Thymus (tissue), 11 donors: ENCODE measurements around the gene XNDC1N. TPM values are rescaled to one million over a fixed set of nuclear protein-coding genes. Genes with fewer than 3 reads are reported as not detected.

Experiments
- DNase-seq, 9 donors: peaks; one replicate each; pipeline ENCODE4 v3.0.0-alpha.2; 2013; ENCODE audit warnings: low spot score in 9 of 9, low read depth in 6 of 9, missing footprints in 1 of 9
- H3K27ac ChIP-seq, 2 donors: one replicate each; pipeline ENCODE4 v1.5.1; 2013; ENCODE audit warnings: control low read depth in 1 of 2, low read depth in 1 of 2, low read length in 1 of 2, mild to moderate bottlenecking in 1 of 2, moderate library complexity in 1 of 2
- H3K27me3 ChIP-seq, 2 donors: one replicate each; pipeline ENCODE4 v1.5.1; 2013; ENCODE audit warnings: low read length in 1 of 2; ENCODE audit not compliant: control insufficient read depth in 2 of 2, insufficient read depth in 1 of 2
- H3K36me3 ChIP-seq, 2 donors: one replicate each; pipeline ENCODE4 v1.5.1; 2013; ENCODE audit warnings: low read length in 1 of 2, mild to moderate bottlenecking in 1 of 2, moderate library complexity in 1 of 2; ENCODE audit not compliant: control insufficient read depth in 2 of 2, insufficient read depth in 2 of 2
- H3K4me1 ChIP-seq, 2 donors: one replicate each; pipeline ENCODE4 v1.5.1; 2013; ENCODE audit warnings: low read length in 2 of 2; ENCODE audit not compliant: control insufficient read depth in 2 of 2, insufficient read depth in 2 of 2
- H3K4me3 ChIP-seq, 2 donors: one replicate each; pipeline ENCODE4 v1.5.1; 2013; ENCODE audit warnings: low read length in 2 of 2, control low read depth in 1 of 2, mild to moderate bottlenecking in 1 of 2
- H3K9me3 ChIP-seq, 2 donors: one replicate each; pipeline ENCODE4 v1.5.1; 2013; ENCODE audit warnings: low read length in 1 of 2, mild to moderate bottlenecking in 1 of 2; ENCODE audit not compliant: control insufficient read depth in 2 of 2, insufficient read depth in 1 of 2
- WGBS: extraction: QIAGEN DNeasy Blood & Tissue Kit; methylation state at CpG from one replicate; pipeline ENCODE4 v1.1.7; 2013; 5-methylcytosine and 5-hydroxymethylcytosine counted together
- polyA plus RNA-seq: library from polyadenylated mRNA; stranded (reverse); fragments of 200-250 nt; gene quantifications from one replicate; pipeline ENCODE4 v1.2.3, GENCODE V29; 2013
- total RNA-seq: library from RNA; stranded (reverse); fragments of 120-200 nt; gene quantifications from one replicate; pipeline ENCODE4 v1.2.4, GENCODE V29; 2013
- donor health status: healthy.

The XNDC1N gene
- total and polyA plus RNA-seq, 2 donors = 3.0 to 6.9 TPM

DNA sequence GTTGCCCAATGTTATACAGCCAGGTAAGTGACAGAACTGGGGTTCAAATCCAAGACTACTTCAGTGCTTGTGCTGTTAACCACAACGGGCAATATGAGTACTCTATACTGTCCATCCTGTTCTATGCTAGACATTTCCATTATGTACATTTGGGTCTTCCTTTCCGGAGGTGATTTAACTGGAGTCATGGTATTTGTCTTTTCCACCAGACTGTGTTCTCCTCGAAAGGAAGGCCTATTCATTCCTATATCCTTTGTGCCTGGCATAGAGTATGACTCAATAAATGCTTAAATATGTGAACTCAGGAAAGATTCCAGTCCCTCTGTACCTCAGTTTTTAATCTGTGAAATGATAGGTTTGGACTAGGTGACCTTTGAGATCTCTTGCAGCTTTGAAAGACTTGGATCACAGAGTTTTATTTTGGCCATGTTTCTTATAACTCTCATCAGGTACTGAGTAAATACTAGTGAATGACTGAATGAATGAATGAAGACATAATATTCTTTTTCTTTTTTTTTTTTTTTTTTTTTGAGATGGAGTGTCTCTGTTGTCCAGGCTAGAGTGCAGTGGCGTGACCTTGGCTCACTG lies 7.0 kb upstream of the XNDC1N start:
- H3K4me3 ChIP-seq = no peak overlapping the region
- H3K27me3 ChIP-seq = no peaks in the 10 kb centered on the region
- WGBS = 98% methylated on average over 4 of the region's 4 CpGs
- no peaks in the 10 kb centered on the region for H3K4me1 ChIP-seq
- no peaks in the 10 kb centered on the region for H3K9me3 ChIP-seq
- H3K36me3 ChIP-seq = no peaks in the 10 kb centered on the region
- H3K27ac ChIP-seq = no peak overlapping the region
- no peak for DNase-seq

DNA sequence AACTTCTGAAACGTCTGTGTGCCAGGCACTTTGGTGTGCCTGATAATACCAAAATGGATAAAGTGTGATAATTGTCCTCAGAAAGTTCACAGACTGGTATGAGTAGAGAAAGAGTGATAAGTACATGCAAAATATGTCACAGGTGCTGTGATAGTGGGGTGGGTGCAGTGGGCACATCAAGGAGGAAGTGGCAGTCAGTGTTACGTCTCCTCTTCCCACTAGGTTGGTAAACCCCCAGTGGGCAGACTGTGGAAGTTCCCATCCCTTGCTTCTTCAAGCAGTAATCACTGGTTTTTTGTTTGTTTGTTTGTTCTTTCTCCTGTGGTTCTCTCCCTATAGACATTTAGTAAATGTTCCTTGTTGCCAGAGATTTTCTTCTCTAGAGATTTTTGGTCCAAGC lies 5.8 kb upstream of the XNDC1N start:
- DNase-seq = peak in 2 of 9 donors; percentile 3 to 6
- Histone ChIP-seq H3K27ac (no peak overlapping the region), H3K4me1 (peaks cover 6 to 10% of the 10 kb centered on the region in 2 donors), H3K36me3 (no peaks in the 10 kb centered on the region), H3K27me3 (no peaks in the 10 kb centered on the region), H3K4me3 (no peak overlapping the region), H3K9me3 (no peaks in the 10 kb centered on the region)
- WGBS = 46% methylated on average over 2 of the region's 2 CpGs

- WGBS = 98% methylated on average over 4 of the region's 4 CpGs
- H3K27me3 ChIP-seq = no peaks in the 10 kb centered on the region
- no peaks in the 10 kb centered on the region for H3K36me3 ChIP-seq
- H3K4me3 ChIP-seq = no peak overlapping the region
- H3K27ac ChIP-seq = no peak overlapping the region
- no peaks in the 10 kb centered on the region for H3K9me3 ChIP-seq
- no peak for DNase-seq
- peaks cover 6 to 11% of the 10 kb centered on the region in 2 donors for H3K4me1 ChIP-seq
Observed at GRCh38 chr11:71933141-71933933, 4.9 kb upstream of the XNDC1N start.

- H3K27me3 ChIP-seq = no peaks in the 10 kb centered on the region
- H3K4me3 ChIP-seq = no peak overlapping the region
- no peak overlapping the region for H3K27ac ChIP-seq
- DNase-seq = no peak
- no peaks in the 10 kb centered on the region for H3K36me3 ChIP-seq
- 90% methylated on average over 2 of the region's 2 CpGs for WGBS
- peaks cover 9 to 20% of the 10 kb centered on the region in 2 donors for H3K4me1 ChIP-seq
- H3K9me3 ChIP-seq = no peaks in the 10 kb centered on the region
Observed at GRCh38 chr11:71931245-71931602, 2.8 kb upstream of the XNDC1N start.

- H3K27ac ChIP-seq = no peak overlapping the region
- no peaks in the 10 kb centered on the region for H3K36me3 ChIP-seq
- DNase-seq = no peak
- H3K9me3 ChIP-seq = no peaks in the 10 kb centered on the region
- H3K27me3 ChIP-seq = no peaks in the 10 kb centered on the region
- WGBS = 77% methylated on average over 11 of the region's 11 CpGs
- peaks cover 9 to 20% of the 10 kb centered on the region in 2 donors for H3K4me1 ChIP-seq
- no peak overlapping the region for H3K4me3 ChIP-seq
Observed at GRCh38 chr11:71930556-71931244, 2.3 kb upstream of the XNDC1N start.

DNA sequence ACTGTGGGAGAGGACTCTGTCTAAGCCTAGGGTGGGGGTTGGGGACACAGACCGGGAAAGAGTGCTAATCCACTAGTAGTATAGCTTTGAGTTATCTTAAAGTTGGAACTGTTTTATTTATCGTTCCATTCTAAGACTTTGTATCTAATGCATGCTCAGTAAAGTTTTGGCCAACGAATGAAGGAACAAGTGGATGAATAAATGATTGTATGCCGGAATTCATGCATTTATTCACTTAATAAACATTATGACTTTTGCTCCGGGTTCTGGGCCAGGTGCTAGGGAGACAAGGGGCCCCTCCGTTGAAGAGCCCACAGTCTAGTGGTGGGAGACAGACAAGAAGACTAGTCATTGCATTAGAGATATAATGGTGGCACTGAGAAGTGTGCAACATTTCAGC lies 1.1 kb upstream of the XNDC1N start:
- no peak overlapping the region for H3K27ac ChIP-seq
- H3K9me3 ChIP-seq = no peaks in the 10 kb centered on the region
- WGBS = 13% methylated on average over 6 of the region's 6 CpGs
- H3K4me1 ChIP-seq = peaks cover 9 to 20% of the 10 kb centered on the region in 2 donors
- peaks cover 0 to 6% of the 10 kb centered on the region in 2 donors for H3K36me3 ChIP-seq
- peak overlapping the region; percentile 92 to 97 for H3K4me3 ChIP-seq
- H3K27me3 ChIP-seq = no peaks in the 10 kb centered on the region
- DNase-seq = no peak

DNA sequence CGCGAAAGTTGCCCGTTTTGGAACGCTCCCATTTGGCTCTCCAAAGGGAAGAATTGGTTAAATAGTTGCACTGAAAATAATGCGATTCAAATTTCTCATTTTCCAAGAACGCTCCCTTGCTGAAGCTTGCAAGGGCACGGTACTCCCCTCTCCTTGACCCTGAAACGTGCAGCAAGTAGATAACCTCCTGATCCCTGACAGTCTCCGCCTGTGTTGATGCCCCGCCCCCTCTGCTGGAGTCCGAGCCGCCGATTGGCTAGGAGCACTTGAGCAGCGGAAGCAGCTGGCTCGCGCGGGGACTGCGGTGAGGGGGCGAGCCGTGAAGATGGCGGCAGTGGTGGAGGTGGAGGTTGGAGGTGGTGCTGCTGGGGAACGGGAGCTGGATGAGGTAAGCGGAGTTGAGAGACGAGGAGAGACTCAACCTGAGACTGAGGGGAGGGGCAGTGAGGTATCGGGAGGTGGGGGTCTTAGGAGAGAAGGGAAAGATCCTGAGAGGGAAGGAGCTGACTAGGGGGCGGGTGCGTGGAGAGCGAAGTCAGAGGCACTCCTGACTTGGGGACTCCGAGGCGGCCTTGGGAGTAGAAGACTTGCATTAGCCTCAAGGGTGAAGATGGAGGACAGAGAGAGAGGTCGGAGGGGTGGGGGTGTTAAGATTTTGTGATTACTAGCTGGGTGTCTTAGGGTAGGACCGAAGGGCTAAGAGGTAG lies 496 bp upstream of the XNDC1N start, which contains the start of gene RNF121:
Gene RNF121, plus strand, starts transcription at position 310 of the 707 bp plus-strand sequence. Its CDS starts 16 bp downstream, at position 326.
- Histone ChIP-seq H3K27me3 (no peaks in the 10 kb centered on the region), H3K4me1 (peaks cover 9 to 20% of the 10 kb centered on the region in 2 donors), H3K27ac (peak within 1 kb of the TSS; percentile 95 to 99), H3K36me3 (peaks cover 0 to 6% of the 10 kb centered on the region in 2 donors), H3K9me3 (no peaks in the 10 kb centered on the region), H3K4me3 (peak within 1 kb of the TSS; percentile 92 to 97)
- WGBS = under 1% methylated on average over 32 of the region's 32 CpGs
- peak in 8 of 9 donors; percentile 93 to 99 (median 95) for DNase-seq

- Histone ChIP-seq H3K27me3 (no peaks in the 10 kb centered on the region), H3K9me3 (no peaks in the 10 kb centered on the region), H3K4me1 (no peaks in the 10 kb centered on the region), H3K36me3 (peaks cover 32 to 36% of the 10 kb centered on the region in 2 donors), H3K27ac (no peak overlapping the region), H3K4me3 (no peak overlapping the region)
- 99% methylated on average over 9 of the region's 9 CpGs for WGBS
- DNase-seq = no peak
Observed at GRCh38 chr11:71917646-71918140, 10.7 kb downstream of the XNDC1N start.
